Measurements from ENCODE around the gene PRDM11.

DNA sequence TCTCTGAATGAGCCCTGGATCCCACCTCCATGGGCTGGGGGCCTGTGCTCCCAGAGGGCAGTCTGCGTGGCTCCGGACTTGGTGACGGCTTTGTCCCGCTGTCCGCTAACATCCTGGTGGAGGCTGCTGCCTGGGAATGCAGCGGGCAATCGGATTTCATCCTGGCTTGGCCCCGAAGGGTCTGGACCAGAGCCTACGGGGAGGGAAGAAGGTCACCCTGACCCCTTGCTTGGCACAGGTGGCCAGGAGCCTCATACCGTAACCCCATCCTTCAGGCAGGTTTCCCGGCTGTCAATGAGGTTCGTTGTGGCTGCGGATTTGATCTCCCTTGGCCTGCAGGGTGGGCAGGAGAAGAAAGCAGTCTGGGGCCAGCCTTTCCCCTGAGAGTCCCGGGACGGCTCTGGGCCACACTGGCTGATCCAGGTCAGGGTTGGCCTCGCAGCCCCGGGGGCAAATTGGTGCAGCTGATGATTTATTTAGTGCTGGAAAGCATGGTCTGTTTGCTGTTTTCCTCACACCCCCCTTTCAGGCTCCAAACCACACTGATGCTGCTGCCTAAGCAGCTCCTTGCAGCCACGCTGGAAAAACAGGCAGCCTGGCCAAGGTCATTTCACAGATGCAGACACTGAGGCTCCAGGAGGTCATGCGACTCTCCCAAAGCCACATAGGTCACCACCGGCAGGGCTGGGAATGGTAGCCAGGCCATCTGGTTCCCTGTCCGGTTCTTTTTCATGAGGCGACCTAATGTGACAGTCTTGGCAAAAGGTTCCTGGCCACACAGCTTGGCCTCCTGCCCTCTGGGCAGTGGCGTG is 15.0 kb downstream of the PRDM11 start:
- TF ChIP-seq KDM1A (IDR thresholded peaks at IDR 0.05; ENCODE audit: borderline replicate concordance, low read length) (no peak), POLR2A (IDR thresholded peaks at IDR 0.05; ENCODE audit: control extremely low read depth in 1 of 2, low read depth in 2 of 2, low read length in 2 of 2) (no peak), YY1 (IDR thresholded peaks at IDR 0.05; ENCODE audit: low read depth, low read length) (no peak), CHD2 (IDR thresholded peaks at IDR 0.05; ENCODE audit: low read length) (no peak), EZH2 (IDR thresholded peaks at IDR 0.05; ENCODE audit: low read depth, low read length, severe bottlenecking) (no peak), SUZ12 (IDR thresholded peaks at IDR 0.05; ENCODE audit: low read length) (no peak), JUN (IDR thresholded peaks at IDR 0.05; ENCODE audit: low read depth, low read length) (no peak), CEBPB (IDR thresholded peaks at IDR 0.05; ENCODE audit: low read depth, low read length) (no peak), CTBP2 (IDR thresholded peaks at IDR 0.05; ENCODE audit: borderline replicate concordance, insufficient read depth, insufficient read length, low read length) (no peak), TAF1 (IDR thresholded peaks at IDR 0.05; ENCODE audit: low read depth, low read length) (no peak)
- TF ChIP-seq, protein P1, sequence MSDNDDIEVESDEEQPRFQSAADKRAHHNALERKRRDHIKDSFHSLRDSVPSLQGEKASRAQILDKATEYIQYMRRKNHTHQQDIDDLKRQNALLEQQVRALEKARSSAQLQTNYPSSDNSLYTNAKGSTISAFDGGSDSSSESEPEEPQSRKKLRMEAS (IDR thresholded peaks at IDR 0.05): no peak
- TF ChIP-seq, protein P2, sequence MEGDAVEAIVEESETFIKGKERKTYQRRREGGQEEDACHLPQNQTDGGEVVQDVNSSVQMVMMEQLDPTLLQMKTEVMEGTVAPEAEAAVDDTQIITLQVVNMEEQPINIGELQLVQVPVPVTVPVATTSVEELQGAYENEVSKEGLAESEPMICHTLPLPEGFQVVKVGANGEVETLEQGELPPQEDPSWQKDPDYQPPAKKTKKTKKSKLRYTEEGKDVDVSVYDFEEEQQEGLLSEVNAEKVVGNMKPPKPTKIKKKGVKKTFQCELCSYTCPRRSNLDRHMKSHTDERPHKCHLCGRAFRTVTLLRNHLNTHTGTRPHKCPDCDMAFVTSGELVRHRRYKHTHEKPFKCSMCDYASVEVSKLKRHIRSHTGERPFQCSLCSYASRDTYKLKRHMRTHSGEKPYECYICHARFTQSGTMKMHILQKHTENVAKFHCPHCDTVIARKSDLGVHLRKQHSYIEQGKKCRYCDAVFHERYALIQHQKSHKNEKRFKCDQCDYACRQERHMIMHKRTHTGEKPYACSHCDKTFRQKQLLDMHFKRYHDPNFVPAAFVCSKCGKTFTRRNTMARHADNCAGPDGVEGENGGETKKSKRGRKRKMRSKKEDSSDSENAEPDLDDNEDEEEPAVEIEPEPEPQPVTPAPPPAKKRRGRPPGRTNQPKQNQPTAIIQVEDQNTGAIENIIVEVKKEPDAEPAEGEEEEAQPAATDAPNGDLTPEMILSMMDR (IDR thresholded peaks at IDR 0.05; ENCODE audit: control extremely low read depth in 1 of 3, insufficient read depth in 1 of 3, low read depth in 1 of 3, low read length in 3 of 3): no peak
- TF ChIP-seq, protein P3, sequence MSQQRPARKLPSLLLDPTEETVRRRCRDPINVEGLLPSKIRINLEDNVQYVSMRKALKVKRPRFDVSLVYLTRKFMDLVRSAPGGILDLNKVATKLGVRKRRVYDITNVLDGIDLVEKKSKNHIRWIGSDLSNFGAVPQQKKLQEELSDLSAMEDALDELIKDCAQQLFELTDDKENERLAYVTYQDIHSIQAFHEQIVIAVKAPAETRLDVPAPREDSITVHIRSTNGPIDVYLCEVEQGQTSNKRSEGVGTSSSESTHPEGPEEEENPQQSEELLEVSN (IDR thresholded peaks at IDR 0.05): no peak

Measured in H1 (cell line).